GM12872 (cell line): Measurements from ENCODE around the gene SHB.

Experiments used
- TF ChIP-seq, protein P1 (sequence below): IDR thresholded peaks from 3 replicates; pipeline ENCODE4 v1.5.1; 2011; ENCODE audit warnings: low read depth, mild to moderate bottlenecking, low read length, moderate library complexity; ENCODE audit not compliant: insufficient read depth

SHB gene

GRCh38 chr9:37908283-37908682, 160.7 kb downstream of the SHB start:
- TF ChIP-seq, protein P1, sequence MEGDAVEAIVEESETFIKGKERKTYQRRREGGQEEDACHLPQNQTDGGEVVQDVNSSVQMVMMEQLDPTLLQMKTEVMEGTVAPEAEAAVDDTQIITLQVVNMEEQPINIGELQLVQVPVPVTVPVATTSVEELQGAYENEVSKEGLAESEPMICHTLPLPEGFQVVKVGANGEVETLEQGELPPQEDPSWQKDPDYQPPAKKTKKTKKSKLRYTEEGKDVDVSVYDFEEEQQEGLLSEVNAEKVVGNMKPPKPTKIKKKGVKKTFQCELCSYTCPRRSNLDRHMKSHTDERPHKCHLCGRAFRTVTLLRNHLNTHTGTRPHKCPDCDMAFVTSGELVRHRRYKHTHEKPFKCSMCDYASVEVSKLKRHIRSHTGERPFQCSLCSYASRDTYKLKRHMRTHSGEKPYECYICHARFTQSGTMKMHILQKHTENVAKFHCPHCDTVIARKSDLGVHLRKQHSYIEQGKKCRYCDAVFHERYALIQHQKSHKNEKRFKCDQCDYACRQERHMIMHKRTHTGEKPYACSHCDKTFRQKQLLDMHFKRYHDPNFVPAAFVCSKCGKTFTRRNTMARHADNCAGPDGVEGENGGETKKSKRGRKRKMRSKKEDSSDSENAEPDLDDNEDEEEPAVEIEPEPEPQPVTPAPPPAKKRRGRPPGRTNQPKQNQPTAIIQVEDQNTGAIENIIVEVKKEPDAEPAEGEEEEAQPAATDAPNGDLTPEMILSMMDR, result no peak

GRCh38 chr9:37906312-37907239, 162.5 kb downstream of the SHB start:
- TF ChIP-seq, protein P1, result no peak

GRCh38 chr9:37905776-37906175, 163.3 kb downstream of the SHB start:
- TF ChIP-seq, protein P1, result no peak

DNA sequence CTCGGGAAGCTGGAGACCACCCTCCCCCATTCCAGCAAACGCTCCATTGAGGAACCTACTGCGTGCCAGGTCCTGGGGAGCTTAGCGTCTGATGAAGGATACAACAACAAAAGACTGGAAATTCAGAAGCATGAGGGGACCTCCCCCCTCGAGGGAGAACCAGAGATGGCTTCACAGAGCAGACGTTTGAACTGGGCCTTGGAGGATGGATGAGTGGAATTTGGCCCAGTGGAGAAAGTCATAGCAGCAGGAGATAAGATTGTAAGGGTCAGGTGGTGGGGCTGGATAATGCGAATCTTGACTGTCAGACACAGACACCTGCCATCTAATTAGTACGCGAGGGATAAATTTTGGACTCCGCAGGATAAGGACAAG, 163.9 kb downstream of the SHB start:
- TF ChIP-seq, protein P1, result no peak

DNA sequence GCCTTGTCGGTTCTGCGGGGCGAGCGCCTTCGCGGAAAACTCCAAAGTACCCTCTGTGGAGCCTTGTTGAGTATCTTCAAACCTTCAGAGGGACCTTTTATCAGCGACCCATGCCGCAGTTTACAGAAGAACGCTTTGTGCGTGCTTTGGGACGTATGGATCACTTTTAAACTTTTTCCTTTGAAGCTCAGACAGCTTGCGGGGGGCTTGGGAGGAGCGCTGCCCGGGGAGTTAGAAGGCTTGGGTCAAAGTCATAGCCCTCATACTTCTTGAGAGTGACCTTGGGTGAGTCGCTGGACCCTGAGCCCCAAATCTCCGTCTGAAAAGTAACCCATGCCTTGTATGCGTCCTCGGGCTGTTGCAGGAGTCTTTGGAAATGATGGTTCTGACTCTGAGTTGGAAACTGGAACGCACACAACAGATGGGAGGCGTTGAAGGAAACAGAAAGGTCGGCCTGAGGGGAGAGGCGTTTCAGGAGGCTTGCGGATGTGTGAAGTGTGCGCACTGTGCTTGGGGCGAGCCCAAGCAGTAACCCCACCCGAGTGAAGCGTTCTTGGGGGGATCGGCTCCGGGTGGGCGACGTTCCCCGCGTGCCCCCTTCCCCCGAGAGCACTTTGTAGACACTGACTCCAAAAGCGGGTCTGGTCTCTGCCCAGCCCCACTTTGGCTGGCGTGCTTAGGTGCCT, 164.4 kb downstream of the SHB start:
- TF ChIP-seq, protein P1, result no peak

- TF ChIP-seq, protein P1, result peak; percentile 97
Measured at GRCh38 chr9:37903647-37904444, 165.2 kb downstream of the SHB start, which contains the start of gene SLC25A51. Gene SLC25A51, minus strand, starts transcription at chr9:37904127. Its CDS starts 15,577 bp downstream, at chr9:37888550.
